GM19193 (cell line): ENCODE data around the gene NHSL2.

ENCODE experiments used
- POLR2A ChIP-seq: IDR thresholded peaks from 4 replicates; pipeline ENCODE4 v1.6.1; 2011; ENCODE audit not compliant: insufficient read depth, insufficient read length; ENCODE audit errors: extremely low read depth

NHSL2 gene

DNA sequence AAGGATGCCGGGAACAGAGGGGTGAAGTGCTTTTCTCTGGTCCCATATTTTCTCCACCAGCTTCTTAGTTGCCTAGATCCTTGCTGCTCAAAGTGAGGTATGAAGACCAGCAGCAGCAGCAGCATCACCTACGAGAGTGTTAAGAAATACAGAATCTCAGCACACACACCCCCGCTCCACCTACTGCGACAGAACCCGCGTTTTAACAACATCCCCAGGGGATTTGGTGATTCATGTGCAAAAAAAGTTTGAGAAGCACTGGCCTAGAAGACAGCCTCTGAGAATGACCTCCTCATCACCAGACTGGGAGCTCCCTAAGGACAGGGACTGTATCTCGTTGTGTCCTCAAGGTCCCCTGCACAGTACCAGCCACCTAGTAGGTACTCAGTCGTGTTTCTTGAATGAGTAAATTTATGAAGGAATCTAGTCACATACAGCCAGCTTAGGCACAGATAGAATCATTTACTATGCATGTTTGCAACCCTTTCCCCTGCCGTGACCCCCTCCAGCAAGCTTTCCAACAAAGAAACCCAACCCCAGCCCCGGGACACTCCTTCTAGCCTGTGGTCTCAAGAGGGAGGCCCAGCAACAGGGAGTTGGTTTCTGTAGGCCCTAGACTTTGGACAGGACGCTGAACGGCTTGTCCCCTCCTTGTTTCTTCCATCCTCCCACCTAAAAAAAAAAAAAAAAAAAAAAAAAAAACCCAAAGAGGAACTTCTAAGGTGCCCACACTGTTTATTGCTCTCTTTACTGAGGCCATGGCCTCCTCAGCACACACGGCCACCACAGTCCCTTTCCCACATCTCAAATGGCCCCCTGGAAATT, 199.6 kb downstream of the NHSL2 start:
- TF ChIP-seq POLR2A: no peak

DNA sequence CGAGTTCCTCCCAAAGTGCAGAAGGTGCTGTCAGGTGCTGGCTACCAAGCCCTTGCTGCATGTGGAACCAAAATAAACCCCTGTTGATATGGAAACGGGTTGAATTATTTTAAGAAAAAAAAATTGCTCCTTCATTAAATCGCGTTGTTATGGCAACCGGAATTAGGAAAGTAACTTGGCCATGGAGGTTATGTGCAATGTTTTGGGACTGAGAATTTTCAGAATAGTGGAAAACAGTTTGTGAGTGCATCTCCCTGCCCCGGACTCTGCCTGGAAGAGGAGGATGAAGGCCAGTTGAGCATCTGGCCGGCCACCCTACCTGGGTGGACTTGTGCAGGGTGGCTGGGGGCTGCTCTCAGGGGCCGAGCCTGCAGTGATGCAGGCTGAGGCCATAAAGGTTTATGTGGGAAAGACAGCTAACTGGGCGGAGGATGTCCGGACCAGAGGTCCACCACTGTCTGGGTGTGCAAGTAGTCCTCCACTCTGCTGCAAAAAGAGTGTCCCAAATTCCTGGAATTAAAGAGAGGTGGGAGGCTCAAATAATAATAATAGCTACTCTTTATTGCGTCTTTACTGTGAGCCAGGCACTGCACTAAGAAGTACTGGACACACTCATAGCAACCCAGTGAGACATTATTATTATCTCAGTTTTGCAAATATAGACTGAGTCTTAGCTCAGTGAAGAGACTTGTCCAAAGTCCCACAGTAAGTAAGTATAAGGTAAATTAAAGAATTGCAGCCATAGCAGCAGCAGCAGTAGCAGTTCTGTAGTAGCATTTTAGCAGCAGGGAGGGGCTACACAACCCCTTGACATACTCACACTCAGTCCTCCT, 200.4 kb downstream of the NHSL2 start:
- no peak for TF ChIP-seq POLR2A

DNA sequence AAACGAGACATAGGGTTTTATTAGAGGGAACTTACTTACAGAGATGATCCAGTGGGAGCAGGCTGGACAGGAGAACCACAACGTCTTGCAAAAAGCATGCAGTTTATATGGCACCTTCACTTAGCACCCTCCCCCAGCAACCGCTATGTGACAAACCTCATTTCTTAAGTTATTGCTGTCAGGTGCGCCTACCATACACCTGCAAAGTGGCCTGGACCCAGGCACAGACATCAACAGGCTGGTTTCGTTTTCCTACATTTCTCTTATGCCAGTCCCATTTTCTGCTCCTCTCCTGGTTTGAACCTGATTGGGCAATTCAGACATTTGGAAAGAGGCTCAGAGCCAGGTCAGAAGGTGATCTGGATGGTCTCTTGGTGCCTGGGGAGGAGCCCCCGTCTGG, 202.8 kb downstream of the NHSL2 start:
- TF ChIP-seq POLR2A: no peak

DNA sequence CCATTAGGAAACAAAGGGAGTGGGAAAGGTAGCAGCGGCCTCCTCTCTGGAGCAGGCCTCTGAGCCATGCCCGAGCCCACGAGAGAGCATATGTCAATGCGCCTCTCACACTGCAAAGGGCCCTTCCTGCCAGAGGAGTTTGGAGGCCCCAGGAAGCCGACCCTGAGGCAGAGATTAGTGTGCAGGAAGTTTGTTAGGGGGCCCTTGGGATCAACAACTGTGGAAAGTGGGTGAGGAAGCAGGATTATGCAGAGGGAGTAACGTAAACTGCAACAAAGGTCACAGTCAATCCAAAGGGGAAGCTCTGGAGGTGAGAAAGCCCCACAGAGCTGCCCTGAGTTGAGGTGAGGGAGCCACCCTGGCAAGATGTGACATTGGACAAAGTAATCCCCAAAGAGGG, 203.7 kb downstream of the NHSL2 start:
- no peak for TF ChIP-seq POLR2A

DNA sequence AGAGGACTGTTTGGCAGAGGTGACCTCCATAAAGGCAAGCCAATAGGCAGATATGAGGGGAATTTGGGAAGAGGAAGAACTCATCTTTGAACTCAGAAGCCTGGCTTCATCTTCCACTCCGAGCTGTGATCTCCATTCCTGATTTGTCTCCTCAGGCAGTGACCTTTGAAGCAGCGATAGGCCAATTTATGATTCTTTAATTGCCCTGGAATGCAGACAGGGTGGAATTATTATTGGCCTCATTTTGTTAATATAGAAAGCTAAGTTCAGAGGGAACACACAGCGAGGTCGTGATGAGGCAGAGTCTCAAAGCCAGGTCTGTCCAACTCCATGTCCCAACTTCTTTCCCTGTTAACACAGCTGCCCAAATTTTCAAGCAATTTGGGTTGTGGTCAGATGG, 204.2 kb downstream of the NHSL2 start:
- TF ChIP-seq POLR2A: no peak

DNA sequence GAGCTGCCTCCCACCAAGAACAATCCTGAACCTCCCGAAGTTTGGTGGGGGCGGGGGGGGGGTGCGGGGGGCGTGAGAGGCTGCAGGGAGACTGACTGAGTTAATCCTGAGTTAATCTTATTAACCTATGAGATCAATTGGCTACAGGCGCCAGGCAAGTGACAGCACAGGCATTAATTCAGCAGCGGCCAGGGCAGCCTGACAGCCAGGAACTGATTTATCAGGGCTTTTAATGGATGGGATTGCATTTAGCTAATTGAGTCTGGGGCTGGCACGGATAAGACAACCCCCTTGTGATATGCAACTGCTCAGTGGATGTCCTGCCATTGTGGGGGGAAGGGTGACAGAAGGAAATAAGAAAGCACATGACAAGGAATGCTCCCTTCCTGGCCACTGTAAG, 204.7 kb downstream of the NHSL2 start:
- no peak for TF ChIP-seq POLR2A

DNA sequence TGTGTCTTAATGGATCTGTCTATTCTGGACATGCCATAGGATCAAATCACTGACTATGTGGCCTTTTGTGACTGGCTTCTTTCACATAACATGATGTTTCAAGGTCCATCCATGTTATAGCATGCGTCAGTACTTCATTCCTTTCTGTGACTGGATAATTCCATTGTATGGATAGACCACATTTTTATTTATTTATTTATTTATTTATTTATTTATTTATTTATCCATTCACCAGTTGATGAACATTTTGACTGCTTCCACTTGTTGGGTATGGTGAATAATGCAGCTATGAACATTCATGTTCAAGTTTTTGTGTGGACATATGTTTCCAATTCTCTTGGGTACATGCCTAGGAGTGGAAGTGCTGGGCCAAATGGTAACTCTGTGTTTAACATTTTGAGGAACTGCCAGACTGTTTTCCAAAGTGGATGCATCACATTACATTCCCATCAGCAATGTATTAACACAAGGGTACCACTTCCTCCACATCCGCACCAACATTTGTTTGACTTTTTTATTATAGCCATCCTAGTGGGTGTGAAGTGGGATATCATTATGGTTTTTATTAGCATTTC, 207.1 kb downstream of the NHSL2 start:
- no peak for TF ChIP-seq POLR2A

DNA sequence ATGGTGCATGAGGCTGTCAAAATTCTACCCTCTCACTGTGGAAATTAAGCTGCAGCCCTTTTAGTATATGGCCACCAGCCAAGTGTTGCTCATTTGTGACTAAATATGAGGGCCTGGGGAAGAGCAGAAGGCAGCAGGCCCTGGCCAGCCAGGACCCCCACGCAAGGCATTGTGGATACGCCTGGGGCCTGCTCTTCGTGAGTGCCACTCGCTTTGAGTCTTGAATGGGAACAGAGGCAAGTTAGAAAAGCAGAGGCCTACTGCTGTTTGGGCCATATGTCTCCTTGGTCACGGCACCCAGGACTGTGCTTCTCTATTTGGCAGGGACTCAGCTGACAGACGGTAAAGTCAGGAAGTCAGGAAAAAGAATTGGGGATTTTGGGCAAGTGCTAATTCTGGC, 210.2 kb downstream of the NHSL2 start:
- no peak for TF ChIP-seq POLR2A

DNA sequence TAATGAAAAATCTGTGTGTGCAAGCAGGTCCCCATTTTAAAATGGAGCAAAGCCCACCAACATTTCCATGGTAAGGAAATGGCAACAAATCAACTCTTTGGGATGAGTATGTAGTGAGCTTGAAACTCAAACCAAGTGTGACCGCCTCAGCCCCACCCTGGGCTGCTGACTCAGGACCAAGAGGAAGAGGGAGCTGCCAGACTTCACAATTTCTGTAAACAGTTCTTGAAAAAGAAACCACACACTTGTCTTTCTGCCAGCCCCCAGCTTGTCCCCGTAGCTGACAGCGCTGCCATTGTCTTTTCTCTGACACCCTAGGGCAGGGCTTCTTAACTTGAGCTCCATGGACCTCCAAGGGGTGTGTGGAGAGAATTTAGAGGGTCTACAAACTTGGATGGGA, 210.7 kb downstream of the NHSL2 start:
- no peak for TF ChIP-seq POLR2A

DNA sequence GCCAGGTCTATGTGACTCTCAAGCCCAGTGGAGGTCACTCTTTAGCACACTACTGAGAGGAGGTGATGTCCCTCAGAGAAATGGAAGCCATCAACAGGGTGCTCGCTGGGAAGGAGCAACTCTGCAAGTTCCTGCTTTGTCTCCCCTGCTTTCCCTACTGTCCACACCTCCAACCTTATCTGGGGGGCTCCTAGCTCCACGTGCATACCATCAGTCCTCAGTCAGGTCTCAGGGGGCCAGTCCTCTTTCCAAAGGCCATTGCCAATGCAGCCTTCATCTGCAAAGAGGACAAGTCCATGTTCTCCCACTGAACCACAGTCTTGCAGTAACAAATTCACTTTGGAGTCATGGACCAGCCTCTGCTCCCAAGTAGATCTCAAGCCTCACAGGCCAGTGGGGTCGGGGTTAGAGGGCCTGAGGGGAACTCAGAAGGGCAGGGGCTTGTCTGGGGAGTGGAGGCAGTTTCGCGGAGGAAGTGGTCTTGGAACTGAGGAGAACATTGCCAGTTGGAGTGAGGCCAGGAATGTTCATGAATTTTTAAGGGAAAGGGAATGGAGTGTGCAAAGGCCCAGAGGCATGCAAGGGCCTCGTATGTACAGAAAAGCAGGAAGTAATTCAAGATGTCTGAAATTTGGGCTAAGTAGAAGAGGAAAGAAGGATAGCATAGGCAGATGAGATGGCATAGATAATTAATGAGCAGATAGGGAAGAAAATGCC, 212.1 kb downstream of the NHSL2 start:
- TF ChIP-seq POLR2A: no peak

DNA sequence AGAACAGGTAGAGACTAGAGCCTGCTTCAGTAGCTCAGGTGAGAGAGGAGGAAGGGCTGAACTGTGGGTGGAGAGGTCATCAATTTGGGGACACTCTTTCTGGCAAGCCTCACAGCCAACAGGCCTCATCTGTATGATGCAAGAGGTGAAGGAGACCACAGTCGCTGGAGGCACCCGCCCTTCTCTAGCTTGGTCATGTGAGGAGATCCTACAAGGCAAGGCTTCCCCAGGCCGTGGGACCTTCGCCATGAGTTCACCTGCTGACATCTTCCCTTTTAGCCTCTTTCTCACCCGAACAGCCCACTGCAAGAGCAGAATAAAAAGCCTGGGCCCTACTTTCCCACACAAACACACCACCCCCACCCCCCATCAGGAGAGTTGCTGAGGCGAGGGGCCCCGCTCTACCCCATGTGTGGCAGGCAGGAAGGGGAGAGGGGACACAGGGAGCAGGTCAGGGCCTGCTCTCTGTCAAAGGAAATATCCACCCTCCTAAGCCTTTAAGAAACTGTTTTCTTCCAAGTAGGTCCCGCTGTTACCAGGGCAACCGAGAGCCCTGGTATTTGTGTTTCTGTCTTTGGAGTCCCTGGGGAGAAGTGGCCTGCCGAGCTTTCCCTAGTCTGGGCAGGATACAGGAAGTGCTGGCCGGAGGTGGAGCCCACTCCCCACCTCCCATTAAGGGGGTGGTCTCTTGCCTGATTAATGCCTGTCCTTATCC, 213.0 kb downstream of the NHSL2 start:
- TF ChIP-seq POLR2A: no peak

DNA sequence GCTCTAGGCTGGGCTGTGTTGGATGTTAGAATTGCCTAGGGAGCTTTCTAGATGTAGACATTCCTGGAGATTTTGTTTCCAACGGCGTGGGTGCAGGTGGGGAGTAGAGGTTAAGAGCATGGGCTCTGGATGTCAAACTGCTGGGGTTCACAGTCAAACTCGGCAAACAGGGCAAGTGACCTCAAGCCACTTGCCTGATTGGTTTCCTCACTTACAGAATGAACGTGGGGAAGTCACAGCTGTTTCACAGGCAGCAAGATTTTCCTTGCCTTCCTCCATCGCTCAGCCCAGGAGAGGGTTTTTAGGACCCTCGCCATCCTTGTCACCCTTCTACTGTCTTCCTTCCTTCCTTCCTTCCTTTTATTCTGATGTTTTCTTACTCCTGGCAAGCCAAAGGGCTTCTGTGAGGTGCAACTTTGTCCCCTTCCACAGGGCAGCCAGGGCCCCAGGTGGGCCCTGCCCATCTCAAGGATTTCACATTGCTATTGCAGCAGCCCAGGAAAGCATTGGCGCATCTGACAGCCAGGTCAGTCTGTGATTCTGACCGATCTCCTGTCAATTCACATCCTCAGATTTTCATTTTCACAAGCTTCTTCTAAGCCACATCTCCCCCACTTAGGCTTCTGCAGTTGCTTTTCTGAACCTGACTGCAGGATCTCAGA, 214.0 kb downstream of the NHSL2 start:
- TF ChIP-seq POLR2A: no peak

DNA sequence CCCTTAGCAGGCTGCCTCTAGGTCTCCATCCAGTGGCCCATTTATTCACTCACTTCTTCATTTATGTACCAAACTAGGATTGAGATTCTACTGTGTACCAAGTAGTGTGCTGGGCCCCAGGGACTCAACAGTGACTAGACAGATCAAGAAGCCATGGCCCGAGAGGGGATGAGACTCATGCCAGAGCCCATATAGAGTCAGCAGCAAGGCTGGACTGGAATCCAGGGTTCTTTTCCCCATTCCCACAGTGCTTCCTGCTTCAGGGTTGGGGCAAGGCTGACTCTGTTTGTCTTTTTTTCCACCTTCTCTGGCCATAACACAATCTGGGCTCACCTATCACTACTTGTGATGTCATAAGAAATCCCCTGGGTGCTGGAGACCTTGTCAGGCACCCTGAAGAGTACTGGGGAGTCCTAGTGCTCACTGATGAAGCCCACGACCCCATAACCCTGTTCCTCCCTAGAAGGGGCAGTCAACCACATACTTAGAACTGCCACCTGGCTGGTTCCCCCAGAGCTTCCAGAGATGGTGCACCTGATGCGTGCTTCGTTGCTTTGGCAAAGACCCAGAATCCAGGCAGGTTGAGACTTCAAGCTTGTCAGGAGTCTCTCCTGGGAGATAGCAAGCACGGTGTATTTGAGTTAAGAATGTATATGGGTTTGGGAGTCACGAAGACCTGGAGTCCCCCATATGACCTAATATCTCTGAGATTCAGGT, 214.8 kb downstream of the NHSL2 start:
- TF ChIP-seq POLR2A: no peak
